Activated CD8-positive, alpha-beta memory T cell treated with anti-CD3 and anti-CD28 coated beads, Interleukin-2, amount 50 U/mL, for 1 hour (primary cell): Measurements from ENCODE around the gene CFB.

Source experiments
- DNase-seq: peaks from one replicate; pipeline ENCODE4 v3.0.0-alpha.2; 2020; ENCODE audit errors: extremely low read depth

The CFB gene

DNA sequence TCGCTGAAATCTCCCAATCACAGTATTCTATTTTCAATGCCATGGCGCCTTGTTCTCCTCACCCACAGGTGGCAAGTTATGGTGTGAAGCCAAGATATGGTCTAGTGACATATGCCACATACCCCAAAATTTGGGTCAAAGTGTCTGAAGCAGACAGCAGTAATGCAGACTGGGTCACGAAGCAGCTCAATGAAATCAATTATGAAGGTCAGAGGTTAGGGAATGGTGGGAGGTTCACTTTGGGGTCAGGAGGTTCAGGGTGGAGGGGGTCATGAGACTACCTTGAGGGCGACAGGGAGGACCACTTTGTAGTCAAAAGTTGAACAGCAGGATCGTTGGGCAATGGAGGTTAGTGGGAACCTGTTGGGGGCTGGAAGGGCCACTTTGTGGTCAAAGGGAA is 2.4 kb downstream of the CFB start:
- no peak for DNase-seq

DNA sequence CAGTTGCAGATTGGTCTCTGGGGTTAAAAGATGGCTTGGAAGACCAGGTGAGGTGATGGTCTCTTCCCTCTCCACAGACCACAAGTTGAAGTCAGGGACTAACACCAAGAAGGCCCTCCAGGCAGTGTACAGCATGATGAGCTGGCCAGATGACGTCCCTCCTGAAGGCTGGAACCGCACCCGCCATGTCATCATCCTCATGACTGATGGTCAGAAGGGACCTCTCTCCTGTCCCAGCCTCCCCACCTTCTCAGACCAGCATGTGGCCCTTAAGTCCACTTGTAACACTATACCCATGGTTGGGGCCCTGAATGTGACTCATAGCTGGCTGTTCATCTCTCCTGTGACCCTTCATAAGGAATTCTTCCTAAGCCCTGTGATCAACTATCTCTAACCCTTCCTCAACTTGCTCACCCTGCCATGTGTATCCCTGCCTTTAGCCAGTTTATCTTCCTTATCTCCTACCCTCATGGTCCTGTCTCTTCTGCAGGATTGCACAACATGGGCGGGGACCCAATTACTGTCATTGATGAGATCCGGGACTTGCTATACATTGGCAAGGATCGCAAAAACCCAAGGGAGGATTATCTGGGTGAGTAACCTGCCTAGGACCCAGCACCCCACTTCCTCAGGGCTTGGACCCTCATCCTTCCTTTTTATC is 3.0 kb downstream of the CFB start:
- DNase-seq, result no peak

DNA sequence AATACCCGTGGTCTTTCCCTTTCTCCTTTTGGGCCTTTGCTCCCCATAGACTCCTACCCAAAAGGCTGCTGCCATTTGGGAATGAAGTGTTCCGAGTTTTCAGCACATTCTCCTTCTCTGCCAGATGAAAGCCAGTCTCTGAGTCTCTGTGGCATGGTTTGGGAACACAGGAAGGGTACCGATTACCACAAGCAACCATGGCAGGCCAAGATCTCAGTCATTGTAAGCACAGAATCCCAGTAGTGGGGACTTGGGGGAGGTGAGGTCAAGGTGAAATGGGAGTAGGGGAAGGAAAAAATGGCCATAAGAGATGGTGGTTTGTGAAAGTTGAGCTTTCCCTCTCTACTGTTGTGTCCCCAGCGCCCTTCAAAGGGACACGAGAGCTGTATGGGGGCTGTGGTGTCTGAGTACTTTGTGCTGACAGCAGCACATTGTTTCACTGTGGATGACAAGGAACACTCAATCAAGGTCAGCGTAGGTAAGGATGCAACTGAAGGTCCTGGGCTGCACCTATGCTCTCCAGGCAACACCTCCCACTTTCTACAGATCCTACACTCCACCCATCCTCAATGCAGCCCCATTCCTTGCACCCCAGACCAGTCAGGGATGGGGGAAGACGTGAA is 4.1 kb downstream of the CFB start:
- no peak for DNase-seq

DNA sequence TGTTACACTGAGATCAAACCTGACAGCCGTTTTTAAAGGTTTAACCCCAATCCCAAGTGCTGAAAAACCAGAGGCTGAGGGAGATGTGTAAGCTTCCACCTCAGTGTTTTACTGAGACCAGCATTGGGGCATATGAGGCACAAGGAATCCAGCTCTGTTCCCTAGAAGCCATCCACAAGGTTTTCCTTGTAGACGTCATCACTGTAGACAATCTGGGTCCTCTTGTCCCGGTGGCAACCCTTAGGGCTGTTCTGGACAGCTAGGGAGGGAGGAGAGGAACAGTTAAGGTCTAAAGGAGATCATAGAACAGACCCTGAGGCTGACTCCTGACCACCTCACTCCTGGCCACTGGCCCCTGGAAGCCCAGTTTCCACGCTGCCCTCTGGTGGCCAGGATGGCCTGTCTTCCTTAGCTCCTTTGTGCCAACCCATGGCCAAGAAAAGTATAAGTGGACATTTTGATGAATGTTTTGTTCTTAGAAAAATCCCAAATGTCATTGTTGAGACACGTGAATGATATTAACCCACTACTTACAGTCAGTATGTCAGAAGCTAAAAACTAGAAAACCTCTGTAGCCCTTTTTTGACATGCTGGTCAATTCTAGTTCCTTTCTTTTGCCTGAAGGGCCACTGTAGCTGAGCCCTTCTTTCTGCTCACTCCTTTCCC is 6.4 kb downstream of the CFB start:
- no peak for DNase-seq

DNA sequence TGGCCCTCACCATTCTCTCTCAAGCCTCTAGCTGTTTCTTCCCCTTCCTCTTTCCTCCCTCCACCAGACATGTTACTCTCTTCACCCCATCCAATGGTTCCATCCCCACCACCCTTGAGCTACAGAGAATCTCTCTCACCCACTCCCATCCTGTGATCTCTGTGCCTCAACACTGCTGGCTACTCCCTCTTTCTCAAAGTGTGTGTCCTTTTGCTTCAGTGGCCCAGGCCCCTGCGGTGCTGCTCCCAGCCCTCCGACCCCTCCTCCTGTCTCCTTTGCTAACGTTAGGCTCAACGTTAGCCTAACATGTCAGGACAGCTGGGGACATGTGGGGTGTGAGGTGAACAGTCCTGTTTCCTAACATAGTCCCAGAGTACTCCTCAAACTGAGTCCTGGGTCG is 7.0 kb downstream of the CFB start:
- DNase-seq, result no peak

DNA sequence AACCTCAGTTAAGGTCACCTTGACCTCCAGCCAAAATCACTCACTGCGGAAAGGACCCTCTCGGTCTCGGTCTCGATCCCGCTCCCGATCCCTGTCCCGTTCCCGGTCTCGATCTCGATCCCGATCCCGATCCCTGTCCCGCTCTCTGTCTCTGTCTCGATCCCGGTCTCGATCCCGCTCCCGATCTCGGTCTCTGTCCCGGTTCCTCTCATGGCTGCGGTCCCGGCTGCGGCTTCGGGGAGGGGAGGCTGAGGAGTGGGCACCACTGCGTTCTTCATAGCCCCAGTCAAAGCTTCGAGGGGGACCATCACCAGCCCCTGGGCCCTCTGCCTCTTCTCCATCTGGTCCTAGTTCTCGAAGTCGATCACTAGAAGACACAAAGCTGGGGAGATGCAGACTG is 8.6 kb downstream of the CFB start:
- DNase-seq, result no peak

DNA sequence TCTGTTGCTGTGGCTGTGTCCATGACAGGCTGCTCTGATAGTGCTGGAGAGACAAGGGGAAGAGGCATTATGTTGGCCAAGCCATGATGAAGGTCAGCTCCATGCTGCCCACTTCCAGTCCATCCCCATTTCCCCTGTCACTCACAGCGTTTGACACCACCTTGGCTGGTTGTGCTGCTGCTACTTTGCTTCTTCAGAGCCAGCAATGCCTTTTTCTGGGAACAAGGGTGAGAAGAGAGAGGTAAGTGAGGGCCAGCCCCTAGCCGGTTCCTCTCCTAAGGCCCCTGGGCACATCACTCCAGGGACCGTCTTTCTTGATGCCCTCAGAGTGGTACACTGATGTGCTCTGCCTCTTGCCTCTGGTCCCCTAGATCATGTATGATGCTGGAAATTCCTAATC is 10.9 kb downstream of the CFB start:
- DNase-seq, result no peak

DNA sequence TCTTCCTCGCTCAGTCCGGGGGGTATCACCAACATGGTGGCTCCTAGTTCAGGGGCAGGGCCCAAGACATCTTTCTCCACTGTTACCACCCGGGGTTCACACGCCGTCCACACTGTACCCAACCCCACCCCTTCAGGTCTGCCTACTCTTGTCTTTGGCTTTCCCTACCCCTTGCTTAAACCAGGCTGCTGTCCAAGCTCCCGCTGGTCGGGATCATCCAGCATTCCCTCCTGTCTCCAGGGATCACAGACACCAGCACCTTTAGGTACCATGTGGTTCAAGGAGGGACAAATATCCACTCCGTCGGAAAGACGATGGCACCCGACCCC is 12.5 kb downstream of the CFB start:
- no peak for DNase-seq

DNA sequence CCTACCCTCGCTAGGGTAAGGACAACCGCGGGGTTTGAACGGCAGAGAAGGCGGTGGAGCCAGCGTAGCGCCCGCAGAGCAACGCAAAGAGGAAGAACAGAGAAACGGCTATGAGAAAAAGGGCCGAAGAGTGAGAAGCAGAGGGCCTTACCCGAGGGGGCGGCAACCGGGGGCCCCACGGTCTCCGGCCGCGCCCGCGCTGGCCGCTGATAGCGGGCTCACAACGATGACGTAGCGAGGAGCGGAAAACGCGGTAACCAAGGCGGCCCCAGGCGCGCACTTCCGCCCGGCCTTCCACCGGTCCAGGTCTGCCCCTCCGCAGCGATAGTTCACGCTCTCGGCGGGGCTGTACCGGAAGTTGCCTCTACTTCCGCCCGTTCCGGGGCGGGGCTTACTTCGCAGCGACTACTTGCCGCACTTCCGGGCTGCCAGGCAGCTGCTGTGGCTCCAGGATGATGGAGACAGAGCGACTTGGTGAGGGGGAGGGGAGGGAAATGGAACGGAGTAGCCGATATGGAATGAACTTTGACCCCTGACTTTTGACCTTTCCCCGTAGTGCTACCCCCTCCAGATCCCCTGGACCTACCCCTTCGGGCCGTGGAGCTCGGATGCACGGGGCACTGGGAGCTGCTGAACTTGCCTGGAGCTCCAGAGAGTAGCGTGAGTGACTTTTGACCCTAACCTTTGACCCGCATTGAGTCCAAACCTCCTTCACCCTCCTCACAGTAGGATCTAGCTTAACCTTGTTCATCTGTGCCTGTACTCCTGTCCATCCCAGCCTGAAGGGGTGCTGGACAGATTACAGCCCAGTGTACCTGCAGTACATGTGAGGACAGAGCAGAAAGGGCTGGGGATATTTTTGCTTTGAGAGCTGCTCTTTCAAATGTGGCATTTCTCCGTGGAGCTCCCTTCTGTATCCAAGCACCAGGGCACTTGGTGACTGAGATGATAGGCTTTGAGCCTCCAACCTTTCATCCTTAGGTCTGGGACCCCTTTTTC is 13.1 kb downstream of the CFB start, which contains the start of the genes NELFE and SKIC2:
Gene NELFE (minus strand): TSS at position 231 of the 999 bp plus-strand sequence. CDS start 525 bp downstream, outside the sequence.
Gene SKIC2 (plus strand): TSS at position 435 of the 999 bp plus-strand sequence. CDS start 18 bp downstream, at position 453.
- peak; percentile 91 for DNase-seq

DNA sequence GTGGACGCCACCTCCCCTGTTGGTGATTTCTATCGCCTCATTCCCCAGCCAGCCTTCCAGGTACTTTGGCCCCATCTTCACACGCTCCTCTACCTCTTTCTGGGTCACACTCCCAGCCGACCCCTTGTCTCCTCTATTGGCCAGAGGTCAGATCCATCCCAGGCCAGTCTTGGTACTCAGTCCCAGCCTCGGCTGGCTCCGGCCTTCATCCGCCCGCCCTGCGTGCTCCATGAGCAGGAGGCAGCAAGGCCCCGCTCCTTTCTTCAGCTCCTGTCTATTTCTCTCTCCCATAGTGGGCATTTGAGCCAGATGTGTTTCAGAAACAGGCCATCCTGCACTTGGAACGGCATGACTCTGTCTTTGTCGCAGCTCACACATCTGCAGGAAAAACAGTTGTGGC is 15.7 kb downstream of the CFB start:
- no peak for DNase-seq

DNA sequence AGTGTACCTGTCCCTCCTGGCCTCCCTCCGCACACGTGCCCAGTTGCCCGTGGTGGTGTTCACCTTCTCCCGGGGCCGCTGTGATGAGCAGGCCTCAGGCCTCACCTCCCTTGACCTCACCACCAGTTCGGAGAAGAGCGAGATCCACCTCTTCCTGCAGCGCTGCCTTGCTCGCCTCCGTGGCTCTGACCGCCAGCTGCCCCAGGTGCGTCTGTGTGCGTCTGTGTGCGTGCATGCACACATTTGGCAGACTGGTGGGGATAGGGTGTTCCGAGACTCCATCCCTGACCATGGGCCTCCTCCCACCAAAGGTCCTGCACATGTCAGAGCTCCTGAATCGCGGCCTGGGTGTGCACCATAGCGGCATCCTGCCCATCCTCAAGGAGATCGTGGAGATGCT is 18.0 kb downstream of the CFB start:
- no peak for DNase-seq

DNA sequence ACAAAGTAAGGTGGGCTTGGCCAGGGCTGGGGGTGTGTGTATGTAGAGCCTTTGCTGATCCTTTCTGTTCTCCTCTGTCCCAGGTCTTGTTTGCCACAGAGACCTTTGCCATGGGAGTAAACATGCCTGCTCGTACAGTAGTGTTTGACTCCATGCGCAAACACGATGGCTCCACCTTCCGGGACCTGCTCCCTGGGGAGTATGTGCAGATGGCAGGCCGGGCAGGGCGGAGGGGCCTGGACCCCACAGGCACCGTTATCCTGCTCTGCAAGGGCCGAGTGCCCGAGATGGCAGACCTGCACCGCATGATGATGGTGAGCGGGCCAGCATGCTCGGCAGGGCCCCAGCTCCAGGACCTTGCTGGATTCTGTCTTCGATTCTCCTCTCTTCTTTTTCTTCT is 19.8 kb downstream of the CFB start:
- no peak for DNase-seq

DNA sequence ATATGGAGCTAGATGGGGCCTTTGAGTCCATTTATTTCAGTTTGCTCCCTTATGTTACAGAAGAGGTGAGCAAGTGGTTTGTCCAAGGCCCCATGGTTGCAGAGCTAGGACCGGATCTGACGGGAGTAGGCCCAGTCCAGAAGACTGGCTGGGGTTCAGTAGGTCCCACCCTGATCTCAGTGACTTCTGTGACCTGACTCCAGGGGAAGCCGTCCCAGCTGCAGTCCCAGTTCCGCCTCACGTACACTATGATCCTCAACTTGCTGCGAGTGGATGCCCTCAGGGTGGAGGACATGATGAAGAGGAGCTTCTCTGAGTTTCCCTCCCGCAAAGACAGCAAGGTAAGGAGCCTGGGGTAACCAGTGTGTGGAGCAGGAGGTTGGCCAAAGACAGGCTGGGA is 20.6 kb downstream of the CFB start:
- no peak for DNase-seq

DNA sequence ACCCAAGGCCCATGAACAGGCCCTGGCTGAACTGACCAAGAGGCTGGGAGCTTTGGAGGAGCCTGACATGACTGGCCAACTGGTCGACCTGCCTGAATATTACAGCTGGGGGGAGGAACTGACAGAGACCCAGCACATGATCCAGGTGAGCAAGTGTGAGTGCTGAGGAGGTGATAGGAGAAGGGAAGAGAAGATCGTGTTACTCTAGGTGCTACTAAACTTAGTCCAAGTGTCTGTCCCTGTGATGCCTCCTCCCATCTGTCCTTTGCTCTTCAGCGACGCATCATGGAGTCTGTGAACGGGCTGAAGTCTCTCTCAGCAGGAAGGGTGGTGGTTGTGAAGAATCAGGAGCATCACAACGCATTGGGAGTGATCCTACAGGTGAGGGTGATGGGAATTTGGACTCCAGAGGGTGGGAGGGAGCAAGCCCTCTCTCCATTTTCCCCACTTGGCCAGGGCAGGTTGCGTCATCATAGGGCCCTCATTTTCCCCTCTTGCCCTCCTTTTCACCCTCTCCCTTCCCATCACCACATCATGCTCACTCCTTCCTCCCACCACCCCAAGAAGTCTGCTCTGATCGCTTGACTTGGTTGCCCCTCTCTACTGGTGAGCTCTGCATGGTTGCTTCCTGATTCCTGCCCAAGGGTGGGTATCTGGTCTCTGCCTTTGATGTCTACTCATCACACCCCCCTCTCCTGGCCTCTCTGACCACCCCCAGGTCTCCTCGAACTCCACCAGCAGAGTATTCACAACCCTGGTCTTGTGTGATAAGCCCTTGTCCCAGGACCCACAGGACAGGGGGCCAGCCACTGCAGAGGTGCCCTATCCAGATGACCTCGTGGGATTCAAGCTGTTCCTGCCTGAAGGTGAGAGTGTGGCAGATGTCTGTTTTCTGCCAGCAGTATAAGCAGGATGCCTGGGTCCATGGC is 21.4 kb downstream of the CFB start:
- DNase-seq, result no peak

DNA sequence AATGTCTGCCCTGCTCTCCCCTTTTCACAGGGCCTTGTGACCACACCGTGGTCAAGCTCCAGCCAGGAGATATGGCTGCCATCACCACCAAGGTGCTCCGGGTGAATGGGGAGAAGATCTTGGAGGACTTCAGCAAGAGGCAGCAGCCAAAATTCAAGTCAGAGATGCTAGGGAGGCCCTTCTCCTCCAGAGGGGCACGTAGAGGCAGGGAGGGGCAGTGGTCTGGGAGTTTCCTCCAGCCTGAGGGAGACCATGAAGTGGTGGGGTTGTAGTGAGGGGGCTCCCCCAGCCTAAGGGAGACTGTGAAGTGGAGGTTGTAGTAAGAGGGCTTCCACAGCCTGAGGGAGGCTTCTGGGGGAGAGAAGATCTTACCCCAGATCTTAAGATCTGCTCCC is 22.0 kb downstream of the CFB start:
- DNase-seq, result no peak

DNA sequence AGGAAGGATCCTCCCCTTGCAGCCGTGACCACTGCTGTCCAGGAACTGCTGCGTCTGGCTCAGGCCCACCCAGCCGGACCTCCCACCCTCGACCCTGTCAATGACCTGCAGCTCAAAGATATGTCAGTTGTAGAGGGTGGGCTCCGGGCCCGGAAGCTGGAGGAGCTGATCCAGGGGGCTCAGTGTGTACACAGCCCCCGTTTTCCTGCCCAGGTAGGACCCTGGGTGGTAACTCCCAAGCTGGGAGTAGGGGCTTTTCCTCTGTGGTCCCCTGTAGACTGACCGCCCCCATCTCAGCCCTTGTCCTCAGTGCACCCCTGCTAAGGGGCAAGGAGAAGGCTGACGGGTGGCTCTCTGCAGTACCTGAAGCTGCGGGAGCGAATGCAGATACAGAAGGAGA is 22.4 kb downstream of the CFB start:
- no peak for DNase-seq

DNA sequence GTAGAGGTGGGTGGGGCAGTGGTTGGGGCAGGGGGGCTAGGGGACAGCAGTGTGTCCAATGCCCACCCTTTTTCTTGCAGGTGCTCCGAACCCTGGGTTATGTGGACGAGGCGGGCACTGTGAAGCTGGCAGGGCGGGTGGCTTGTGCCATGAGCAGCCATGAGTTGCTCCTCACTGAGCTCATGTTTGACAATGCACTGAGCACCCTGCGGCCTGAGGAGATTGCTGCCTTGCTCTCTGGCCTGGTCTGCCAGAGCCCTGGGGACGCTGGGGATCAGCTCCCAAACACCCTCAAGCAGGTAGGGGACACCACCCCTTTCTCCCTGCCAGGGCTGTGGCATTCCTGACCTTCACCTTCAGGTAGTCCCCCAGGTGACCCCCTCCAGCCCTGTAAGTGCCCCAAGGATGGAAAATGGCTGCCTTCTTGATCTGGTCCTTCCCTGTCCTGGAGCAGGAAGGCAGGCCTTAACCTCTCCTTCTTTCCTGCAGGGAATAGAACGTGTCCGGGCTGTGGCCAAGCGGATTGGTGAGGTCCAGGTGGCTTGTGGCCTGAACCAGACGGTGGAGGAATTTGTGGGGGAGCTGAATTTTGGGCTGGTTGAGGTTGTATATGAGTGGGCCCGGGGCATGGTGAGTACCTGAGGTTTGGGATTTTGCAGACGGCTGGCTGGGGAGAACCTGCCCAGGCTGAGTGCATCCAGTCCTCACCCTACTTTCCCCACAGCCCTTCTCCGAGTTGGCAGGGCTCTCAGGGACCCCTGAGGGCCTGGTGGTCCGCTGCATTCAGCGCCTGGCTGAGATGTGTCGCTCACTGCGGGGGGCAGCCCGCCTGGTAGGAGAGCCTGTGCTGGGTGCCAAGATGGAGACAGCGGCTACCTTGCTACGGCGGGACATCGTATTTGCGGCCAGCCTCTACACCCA is 23.2 kb downstream of the CFB start:
- DNase-seq, result no peak

DNA sequence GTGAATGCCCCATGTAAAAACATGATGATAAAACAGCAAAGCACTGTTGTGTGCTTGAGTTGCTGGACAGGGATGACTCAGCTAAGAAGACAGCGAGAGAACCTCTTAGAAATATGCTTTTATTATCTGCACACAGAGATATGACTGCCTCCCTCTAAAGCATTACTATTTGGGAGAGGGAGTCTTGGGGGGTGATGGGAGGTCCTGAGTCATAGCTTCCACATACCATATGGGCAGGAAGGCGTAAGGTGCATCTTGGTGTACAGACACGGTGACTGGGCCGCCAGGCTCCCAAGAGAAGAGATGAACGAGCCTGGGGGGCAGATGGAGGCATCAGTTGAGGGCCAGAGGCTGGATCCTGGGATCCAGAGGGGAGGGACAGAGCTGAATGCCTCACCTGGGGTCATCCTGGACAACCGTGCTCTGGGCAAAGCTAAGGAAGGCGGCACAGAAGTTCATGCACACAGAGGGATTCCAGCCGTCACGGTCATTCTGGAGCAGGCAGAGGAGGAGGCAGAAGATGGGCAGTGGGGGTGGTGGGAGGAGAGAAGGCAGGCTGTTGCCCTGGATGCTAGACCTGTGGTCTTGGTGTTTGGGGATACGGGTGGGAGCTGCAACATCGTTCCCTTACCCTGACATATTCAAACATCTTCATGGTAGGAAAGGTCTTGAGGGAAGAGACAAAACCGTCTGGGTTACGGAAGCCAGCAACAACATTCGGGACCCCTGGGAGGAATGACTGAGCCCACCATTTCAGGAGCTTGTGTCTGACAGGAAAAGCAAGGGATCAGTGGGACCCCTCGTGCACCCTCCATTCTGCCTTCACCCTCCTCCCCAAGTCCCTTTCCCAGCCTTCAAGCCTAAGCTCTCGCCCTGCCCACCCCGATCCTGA is 24.1 kb downstream of the CFB start:
- no peak for DNase-seq
